ENCODE results near the gene INSYN2A.

The INSYN2A gene

GRCh38 chr10:127174866-127175265 is 21.5 kb downstream of the INSYN2A start:
- H2BK120ac ChIP-seq (ENCODE audit: low read depth, low read length) = no peak overlapping the region
- no peak overlapping the region for H3K18ac ChIP-seq (ENCODE audit: low read length)
- H3K4me2 ChIP-seq (ENCODE audit: low read length) = no peak overlapping the region
- no peak overlapping the region for H3K56ac ChIP-seq (ENCODE audit: low read length)
- no peaks in the 10 kb centered on the region for H3K36me3 ChIP-seq (ENCODE audit: control insufficient read depth, insufficient read depth, low read length)
- no CpG with 5 or more reads among the region's 8 CpGs for WGBS (ENCODE audit: extremely low coverage, insufficient coverage, low lambda C conversion rate)
- no peak overlapping the region for H4K8ac ChIP-seq (ENCODE audit: low read depth, low read length)
- no peak overlapping the region for H3K4me3 ChIP-seq (ENCODE audit: low read length)
- H2BK15ac ChIP-seq (replicated peaks; ENCODE audit: low read depth) = no peak overlapping the region
- H3K9ac ChIP-seq (ENCODE audit: low read length) = no peak overlapping the region
- no peaks in the 10 kb centered on the region for H3K27me3 ChIP-seq (ENCODE audit: insufficient read depth, low read length, poor library complexity)
- no peaks in the 10 kb centered on the region for H3K79me2 ChIP-seq (ENCODE audit: control insufficient read depth, insufficient read depth, low read length)
- no peaks in the 10 kb centered on the region for H3K4me1 ChIP-seq (ENCODE audit: control insufficient read depth, low read depth, low read length)
- no peaks in the 10 kb centered on the region for H3K79me1 ChIP-seq (ENCODE audit: low read length)
- no peak overlapping the region for H3K27ac ChIP-seq (ENCODE audit: low read depth, low read length)
- H3K23ac ChIP-seq (ENCODE audit: low read length) = no peak overlapping the region
- no peak overlapping the region for H3K4ac ChIP-seq (ENCODE audit: low read depth, low read length)
- no peak overlapping the region for H2AK5ac ChIP-seq (ENCODE audit: low read length)
- no peak overlapping the region for H4K5ac ChIP-seq (ENCODE audit: low read length)
- no peak overlapping the region for H2BK5ac ChIP-seq (ENCODE audit: low read length)
- DNase-seq = no peak

- Histone ChIP-seq H3K27ac (ENCODE audit: low read depth, low read length) (no peak overlapping the region), H4K5ac (ENCODE audit: low read length) (no peak overlapping the region), H3K4me2 (ENCODE audit: low read length) (no peak overlapping the region), H3K4ac (ENCODE audit: low read depth, low read length) (no peak overlapping the region), H3K79me1 (ENCODE audit: low read length) (no peaks in the 10 kb centered on the region), H2AK5ac (ENCODE audit: low read length) (no peak overlapping the region), H3K23ac (ENCODE audit: low read length) (no peak overlapping the region), H3K79me2 (ENCODE audit: control insufficient read depth, insufficient read depth, low read length) (no peaks in the 10 kb centered on the region), H2BK120ac (ENCODE audit: low read depth, low read length) (no peak overlapping the region), H3K4me3 (ENCODE audit: low read length) (no peak overlapping the region), H3K4me1 (ENCODE audit: control insufficient read depth, low read depth, low read length) (no peaks in the 10 kb centered on the region), H3K27me3 (ENCODE audit: insufficient read depth, low read length, poor library complexity) (no peaks in the 10 kb centered on the region), H3K56ac (ENCODE audit: low read length) (no peak overlapping the region), H4K8ac (ENCODE audit: low read depth, low read length) (no peak overlapping the region), H3K18ac (ENCODE audit: low read length) (no peak overlapping the region), H2BK5ac (ENCODE audit: low read length) (no peak overlapping the region), H2BK15ac (replicated peaks; ENCODE audit: low read depth) (no peak overlapping the region), H3K9ac (ENCODE audit: low read length) (no peak overlapping the region), H3K36me3 (ENCODE audit: control insufficient read depth, insufficient read depth, low read length) (no peaks in the 10 kb centered on the region)
- no peak for DNase-seq
- WGBS (ENCODE audit: extremely low coverage, insufficient coverage, low lambda C conversion rate) = no CpG with 5 or more reads among the region's 3 CpGs
These were observed 28.1 kb downstream of the INSYN2A start for GRCh38 chr10:127168261-127168660.

GRCh38 chr10:127162841-127163240 is 33.5 kb downstream of the INSYN2A start:
- H3K56ac ChIP-seq (ENCODE audit: low read length) = no peak overlapping the region
- H3K4me2 ChIP-seq (ENCODE audit: low read length) = no peak overlapping the region
- no peaks in the 10 kb centered on the region for H3K4me1 ChIP-seq (ENCODE audit: control insufficient read depth, low read depth, low read length)
- H3K79me1 ChIP-seq (ENCODE audit: low read length) = no peaks in the 10 kb centered on the region
- no peak overlapping the region for H3K4ac ChIP-seq (ENCODE audit: low read depth, low read length)
- no peaks in the 10 kb centered on the region for H3K79me2 ChIP-seq (ENCODE audit: control insufficient read depth, insufficient read depth, low read length)
- WGBS (ENCODE audit: extremely low coverage, insufficient coverage, low lambda C conversion rate) = no CpG with 5 or more reads among the region's 6 CpGs
- H3K23ac ChIP-seq (ENCODE audit: low read length) = no peak overlapping the region
- H4K5ac ChIP-seq (ENCODE audit: low read length) = no peak overlapping the region
- H2BK120ac ChIP-seq (ENCODE audit: low read depth, low read length) = no peak overlapping the region
- H2BK15ac ChIP-seq (replicated peaks; ENCODE audit: low read depth) = no peak overlapping the region
- no peak overlapping the region for H3K18ac ChIP-seq (ENCODE audit: low read length)
- no peak overlapping the region for H2BK5ac ChIP-seq (ENCODE audit: low read length)
- H3K36me3 ChIP-seq (ENCODE audit: control insufficient read depth, insufficient read depth, low read length) = no peaks in the 10 kb centered on the region
- DNase-seq = no peak
- no peak overlapping the region for H3K4me3 ChIP-seq (ENCODE audit: low read length)
- H2AK5ac ChIP-seq (ENCODE audit: low read length) = no peak overlapping the region
- H4K8ac ChIP-seq (ENCODE audit: low read depth, low read length) = no peak overlapping the region
- no peak overlapping the region for H3K27ac ChIP-seq (ENCODE audit: low read depth, low read length)
- no peak overlapping the region for H3K9ac ChIP-seq (ENCODE audit: low read length)
- H3K27me3 ChIP-seq (ENCODE audit: insufficient read depth, low read length, poor library complexity) = no peaks in the 10 kb centered on the region

- Histone ChIP-seq H3K4me2 (ENCODE audit: low read length) (no peak overlapping the region), H2BK120ac (ENCODE audit: low read depth, low read length) (no peak overlapping the region), H2BK5ac (ENCODE audit: low read length) (no peak overlapping the region), H2AK5ac (ENCODE audit: low read length) (no peak overlapping the region), H3K36me3 (ENCODE audit: control insufficient read depth, insufficient read depth, low read length) (no peaks in the 10 kb centered on the region), H3K27me3 (ENCODE audit: insufficient read depth, low read length, poor library complexity) (no peaks in the 10 kb centered on the region), H3K56ac (ENCODE audit: low read length) (no peak overlapping the region), H3K79me2 (ENCODE audit: control insufficient read depth, insufficient read depth, low read length) (no peaks in the 10 kb centered on the region), H2BK15ac (replicated peaks; ENCODE audit: low read depth) (no peak overlapping the region), H3K18ac (ENCODE audit: low read length) (no peak overlapping the region), H3K27ac (ENCODE audit: low read depth, low read length) (no peak overlapping the region), H3K23ac (ENCODE audit: low read length) (no peak overlapping the region), H3K4me1 (ENCODE audit: control insufficient read depth, low read depth, low read length) (no peaks in the 10 kb centered on the region), H4K5ac (ENCODE audit: low read length) (no peak overlapping the region), H3K79me1 (ENCODE audit: low read length) (no peaks in the 10 kb centered on the region), H3K9ac (ENCODE audit: low read length) (no peak overlapping the region), H3K4me3 (ENCODE audit: low read length) (no peak overlapping the region), H3K4ac (ENCODE audit: low read depth, low read length) (no peak overlapping the region), H4K8ac (ENCODE audit: low read depth, low read length) (no peak overlapping the region)
- WGBS (ENCODE audit: extremely low coverage, insufficient coverage, low lambda C conversion rate) = no CpG with 5 or more reads among the region's 5 CpGs
- DNase-seq = no peak
These were observed 34.9 kb downstream of the INSYN2A start for GRCh38 chr10:127161482-127161881.

GRCh38 chr10:127159648-127160245 is 36.6 kb downstream of the INSYN2A start:
- Histone ChIP-seq H2BK5ac (ENCODE audit: low read length) (no peak overlapping the region), H4K5ac (ENCODE audit: low read length) (no peak overlapping the region), H2BK120ac (ENCODE audit: low read depth, low read length) (no peak overlapping the region), H3K56ac (ENCODE audit: low read length) (no peak overlapping the region), H3K4me1 (ENCODE audit: control insufficient read depth, low read depth, low read length) (no peaks in the 10 kb centered on the region), H3K4me2 (ENCODE audit: low read length) (no peak overlapping the region), H3K36me3 (ENCODE audit: control insufficient read depth, insufficient read depth, low read length) (no peaks in the 10 kb centered on the region), H3K27me3 (ENCODE audit: insufficient read depth, low read length, poor library complexity) (no peaks in the 10 kb centered on the region), H3K9ac (ENCODE audit: low read length) (no peak overlapping the region), H2AK5ac (ENCODE audit: low read length) (no peak overlapping the region), H3K4me3 (ENCODE audit: low read length) (no peak overlapping the region), H3K23ac (ENCODE audit: low read length) (no peak overlapping the region), H3K4ac (ENCODE audit: low read depth, low read length) (no peak overlapping the region), H4K8ac (ENCODE audit: low read depth, low read length) (no peak overlapping the region), H3K79me2 (ENCODE audit: control insufficient read depth, insufficient read depth, low read length) (no peaks in the 10 kb centered on the region), H3K18ac (ENCODE audit: low read length) (no peak overlapping the region), H2BK15ac (replicated peaks; ENCODE audit: low read depth) (no peak overlapping the region), H3K79me1 (ENCODE audit: low read length) (peaks cover 1% of the 10 kb centered on the region), H3K27ac (ENCODE audit: low read depth, low read length) (no peak overlapping the region)
- no CpG with 5 or more reads among the region's 13 CpGs for WGBS (ENCODE audit: extremely low coverage, insufficient coverage, low lambda C conversion rate)
- DNase-seq = no peak

GRCh38 chr10:127158662-127159061 is 37.7 kb downstream of the INSYN2A start:
- Histone ChIP-seq H3K23ac (ENCODE audit: low read length) (no peak overlapping the region), H3K36me3 (ENCODE audit: control insufficient read depth, insufficient read depth, low read length) (no peaks in the 10 kb centered on the region), H3K56ac (ENCODE audit: low read length) (no peak overlapping the region), H3K4ac (ENCODE audit: low read depth, low read length) (no peak overlapping the region), H4K5ac (ENCODE audit: low read length) (no peak overlapping the region), H3K4me1 (ENCODE audit: control insufficient read depth, low read depth, low read length) (no peaks in the 10 kb centered on the region), H2BK120ac (ENCODE audit: low read depth, low read length) (no peak overlapping the region), H3K79me2 (ENCODE audit: control insufficient read depth, insufficient read depth, low read length) (no peaks in the 10 kb centered on the region), H2BK5ac (ENCODE audit: low read length) (no peak overlapping the region), H2AK5ac (ENCODE audit: low read length) (no peak overlapping the region), H3K18ac (ENCODE audit: low read length) (no peak overlapping the region), H3K4me2 (ENCODE audit: low read length) (no peak overlapping the region), H3K27me3 (ENCODE audit: insufficient read depth, low read length, poor library complexity) (no peaks in the 10 kb centered on the region), H3K79me1 (ENCODE audit: low read length) (peaks cover 1% of the 10 kb centered on the region), H3K9ac (ENCODE audit: low read length) (no peak overlapping the region), H3K4me3 (ENCODE audit: low read length) (no peak overlapping the region), H2BK15ac (replicated peaks; ENCODE audit: low read depth) (no peak overlapping the region), H4K8ac (ENCODE audit: low read depth, low read length) (no peak overlapping the region), H3K27ac (ENCODE audit: low read depth, low read length) (no peak overlapping the region)
- DNase-seq = peak; percentile 3
- no CpG with 5 or more reads among the region's 2 CpGs for WGBS (ENCODE audit: extremely low coverage, insufficient coverage, low lambda C conversion rate)
